Spinal cord (tissue), 4 donors: Measurements from ENCODE around the gene PSME4. TPM values are rescaled to one million over a fixed set of nuclear protein-coding genes. Genes with fewer than 3 reads are reported as not detected.

Experiments
- polyA plus RNA-seq, 2 donors: library from polyadenylated mRNA; unstranded; fragments of 120-200 nt; gene quantifications; one replicate each; pipeline ENCODE4 v1.2.1, GENCODE V29; 2013; ENCODE audit not compliant: insufficient read length in 2 of 2
- small RNA-seq: library from RNA; depleted of rRNA; stranded (forward); fragments of <200 nt; gene quantifications from one replicate; pipeline ENCODE3, GENCODE V24; 2014; ENCODE audit warnings: low replicate concordance
- total RNA-seq, 2 donors: library from RNA; depleted of rRNA in 1 of 2; stranded (reverse); fragments of 120-200 nt in 1 of 2; fragments of >200 nt in 1 of 2; gene quantifications; one replicate each; pipeline versions ENCODE4 v1.2.3 to v1.2.4, GENCODE V29; 2013 to 2014

The PSME4 gene
- total and polyA plus RNA-seq, 4 donors = 33.8 to 50.5 (median 40.8) TPM

Small RNA genes within 50 kb of the gene (small RNA-seq; reads per million reads assigned to genes)
- gene MIR3682 = not detected

Other genes starting within 250 kb of the PSME4 start
- 1 to 10 TPM; 2.2 to 6.5 TPM for gene CHAC2, start 203.2 kb downstream of the PSME4 start, total RNA-seq
- gene CHAC2, start 203.2 kb downstream of the PSME4 start, polyA plus RNA-seq = 1 to 10 TPM; 7.1 to 9.4 TPM
- gene ASB3, start 184.0 kb downstream of the PSME4 start, total RNA-seq = 10 to 100 TPM; 49.9 to 67.9 TPM
- gene ASB3, start 184.0 kb downstream of the PSME4 start, polyA plus RNA-seq = 10 to 100 TPM; 32.4 to 35.8 TPM
- gene ERLEC1, start 183.9 kb downstream of the PSME4 start, total RNA-seq = 10 to 100 TPM; 64.0 to 84.1 TPM
- gene ERLEC1, start 183.9 kb downstream of the PSME4 start, polyA plus RNA-seq = 10 to 100 TPM; 53.7 to 58.3 TPM
- 10 to 100 TPM; 10.0 to 17.5 TPM for gene GPR75, start 111.0 kb downstream of the PSME4 start, total RNA-seq
- 10 to 100 TPM; 12.6 to 15.4 TPM for gene GPR75, start 111.0 kb downstream of the PSME4 start, polyA plus RNA-seq
- gene ACYP2, start 144.6 kb upstream of the PSME4 start, total RNA-seq = 10 to 100 TPM; 23.6 to 30.6 TPM
- gene ACYP2, start 144.6 kb upstream of the PSME4 start, polyA plus RNA-seq = 10 to 100 TPM; 55.5 to 61.4 TPM